Upper lobe of right lung (tissue), 1 donor: ENCODE results near the gene NXPH3. TPM values are rescaled to one million over a fixed set of nuclear protein-coding genes. Genes with fewer than 3 reads are reported as not detected.

Experiments
- ATAC-seq: fragments of 200-7000 bp; cut with Tn5 transposase; one replicate; pipeline ENCODE4 v1.9.1; 2020; ENCODE audit warnings: mild to moderate bottlenecking, moderate library complexity
- DNase-seq: peaks from one replicate; pipeline ENCODE4 v3.0.0-alpha.2; 2020
- H3K27ac ChIP-seq: fragments of 200-600 bp; one replicate; pipeline ENCODE4 v1.8.0; 2022
- H3K27me3 ChIP-seq: fragments of 200-600 bp; one replicate; pipeline ENCODE4 v1.8.0; 2022; ENCODE audit warnings: mild to moderate bottlenecking
- H3K36me3 ChIP-seq: fragments of 200-600 bp; one replicate; pipeline ENCODE4 v1.8.0; 2022
- H3K4me1 ChIP-seq: fragments of 200-600 bp; one replicate; pipeline ENCODE4 v1.8.0; 2022
- H3K4me3 ChIP-seq: fragments of 200-600 bp; one replicate; pipeline ENCODE4 v1.8.0; 2022; ENCODE audit warnings: mild to moderate bottlenecking
- H3K9me3 ChIP-seq: fragments of 200-600 bp; one replicate; pipeline ENCODE4 v1.8.0; 2022
- CTCF ChIP-seq: fragments of 200-600 bp; IDR thresholded peaks from one replicate; pipeline ENCODE4 v1.8.0; 2022; ENCODE audit warnings: antibody characterized with exemption
- intact Hi-C: fragments of 100-400 bp; cut with DNase I; formaldehyde crosslinking; loops from one replicate; pipeline ENCODE4 v1.11.0; 2022
- total RNA-seq: library from RNA; stranded (reverse); fragmentation: NEBNext Ultra II Directional; extraction: Animal tissue kit (Norgen Biotek cat#: 25700); gene quantifications from one replicate; pipeline ENCODE4 v1.2.1, GENCODE V29; 2021
- donor health status: DM: no; HTN: yes; CAD: no; lungs with severe emphysema.

Gene NXPH3
- total RNA-seq, 1 donor from 2014 or later, result 6.3 TPM

- TF ChIP-seq CTCF, result no peak
- H3K27me3 ChIP-seq, result peaks cover 3% of the 10 kb centered on the region
Measured at GRCh38 chr17:49582055-49582722, 6.5 kb downstream of the NXPH3 start.

GRCh38 chr17:49582789-49583188 is 7.1 kb downstream of the NXPH3 start:
- no peaks in the 10 kb centered on the region for H3K36me3 ChIP-seq

More at GRCh38 chr17:49582055-49582722, 6.5 kb downstream of the NXPH3 start:
- no peaks in the 10 kb centered on the region for H3K9me3 ChIP-seq
- peaks cover 9% of the 10 kb centered on the region for H3K4me1 ChIP-seq
- no peaks in the 10 kb centered on the region for H3K36me3 ChIP-seq
- H3K4me3 ChIP-seq, result no peak overlapping the region
- ATAC-seq, result no peak
- no peak for DNase-seq
- no peak overlapping the region for H3K27ac ChIP-seq
- intact Hi-C loops, result no loop called here

DNA sequence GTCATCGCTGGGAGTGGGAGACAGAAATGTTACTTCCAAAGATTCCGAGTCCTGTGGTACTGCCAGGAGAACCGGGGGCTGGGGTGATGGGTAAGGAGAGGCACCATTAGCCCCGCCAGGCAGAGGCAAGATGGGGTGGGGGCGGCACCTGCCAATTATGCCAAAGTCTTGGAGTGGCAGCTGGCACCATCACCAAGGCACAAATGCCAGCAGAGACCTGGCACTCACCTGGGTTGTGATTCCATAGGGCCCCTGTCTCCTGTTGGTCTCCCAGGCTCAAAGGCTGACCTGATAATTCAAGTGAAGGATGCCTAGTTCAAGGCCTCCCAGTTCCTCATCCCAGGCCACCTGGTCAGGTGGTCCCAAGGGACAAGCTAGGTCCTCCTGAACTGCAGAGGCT is 7.6 kb downstream of the NXPH3 start:
- Histone ChIP-seq H3K9me3 (no peaks in the 10 kb centered on the region), H3K36me3 (no peaks in the 10 kb centered on the region), H3K4me3 (no peak overlapping the region), H3K4me1 (no peaks in the 10 kb centered on the region), H3K27ac (no peak overlapping the region), H3K27me3 (no peaks in the 10 kb centered on the region)
- ATAC-seq (no peak), DNase-seq (no peak)
- no peak for TF ChIP-seq CTCF
- intact Hi-C loops, result no loop called here

More at GRCh38 chr17:49582789-49583188, 7.1 kb downstream of the NXPH3 start:
- H3K27me3 ChIP-seq, result peaks cover under 1% of the 10 kb centered on the region
- TF ChIP-seq CTCF, result no peak
- DNase-seq, result no peak
- H3K4me1 ChIP-seq, result peaks cover 3% of the 10 kb centered on the region
- intact Hi-C loops, result no loop called here
- H3K4me3 ChIP-seq, result no peak overlapping the region
- no peak for ATAC-seq
- H3K27ac ChIP-seq, result no peak overlapping the region
- H3K9me3 ChIP-seq, result no peaks in the 10 kb centered on the region

- no peak for TF ChIP-seq CTCF
- ATAC-seq, result no peak
- Histone ChIP-seq H3K36me3 (no peaks in the 10 kb centered on the region), H3K9me3 (no peaks in the 10 kb centered on the region), H3K4me1 (no peaks in the 10 kb centered on the region), H3K27ac (no peak overlapping the region), H3K4me3 (no peak overlapping the region), H3K27me3 (no peaks in the 10 kb centered on the region)
- no peak for DNase-seq
- intact Hi-C loops, result no loop called here
Measured at GRCh38 chr17:49583889-49584288, 8.2 kb downstream of the NXPH3 start.

DNA sequence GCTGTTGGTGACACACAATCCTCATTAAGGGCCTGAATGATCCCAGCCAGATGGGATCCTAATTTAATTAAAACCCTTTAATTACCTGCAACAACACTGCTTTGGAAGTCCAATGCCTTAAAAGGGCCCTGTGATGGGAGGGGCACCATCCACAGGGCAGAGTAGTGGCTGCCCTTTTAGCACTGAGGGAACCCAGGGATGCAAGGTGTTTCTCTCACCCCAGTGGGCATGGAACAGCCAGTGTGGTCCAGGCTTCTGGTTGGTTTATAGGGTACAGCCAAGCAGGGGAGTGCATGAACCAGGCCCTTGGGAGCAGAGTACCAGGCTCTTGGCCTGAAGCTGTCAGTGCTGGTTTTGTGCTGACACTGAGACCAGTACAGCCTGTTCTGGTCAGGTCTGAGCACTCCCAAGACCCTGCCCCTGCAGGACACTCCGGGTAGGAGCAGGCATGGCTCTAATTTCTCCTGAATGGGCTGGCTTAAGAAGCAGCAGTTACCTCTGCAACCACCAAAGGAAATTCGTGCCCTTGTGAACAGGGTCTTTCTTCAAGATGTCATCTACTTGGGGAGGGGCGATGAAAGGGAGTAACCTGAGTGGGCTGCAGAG is 9.9 kb downstream of the NXPH3 start:
- DNase-seq, result no peak
- H3K4me1 ChIP-seq, result no peaks in the 10 kb centered on the region
- intact Hi-C loops, result no loop called here
- H3K36me3 ChIP-seq, result no peaks in the 10 kb centered on the region
- H3K4me3 ChIP-seq, result no peak overlapping the region
- no peak overlapping the region for H3K27ac ChIP-seq
- TF ChIP-seq CTCF, result no peak
- H3K27me3 ChIP-seq, result no peaks in the 10 kb centered on the region
- no peaks in the 10 kb centered on the region for H3K9me3 ChIP-seq
- ATAC-seq, result no peak
